H1 (cell line): ENCODE data around the gene CCDC136. TPM values are rescaled to one million over a fixed set of nuclear protein-coding genes. Genes with fewer than 3 reads are reported as not detected.

Source experiments
- CBX8 ChIP-seq: fragments of 300-800, 300-1000 bp; sonication (generic); IDR thresholded peaks from 2 replicates; pipeline ENCODE4 v1.7.1; 2016; ENCODE audit warnings: low read depth, low read length, borderline replicate concordance
- KDM1A ChIP-seq: fragments of 200-600, 300-600 bp; sonication (generic); IDR thresholded peaks from 2 replicates; pipeline ENCODE4 v1.7.1; 2016; ENCODE audit warnings: mild to moderate bottlenecking, low read length, borderline replicate concordance
- KDM4A ChIP-seq: IDR thresholded peaks from one replicate; pipeline ENCODE4 v1.7.1; 2012; ENCODE audit warnings: low read depth, mild to moderate bottlenecking, moderate library complexity, low read length, inconsistent platforms; ENCODE audit not compliant: severe bottlenecking
- NANOG ChIP-seq: IDR thresholded peaks from 2 replicates; pipeline ENCODE4 v1.6.1; 2011; ENCODE audit warnings: low read length, low read depth, mild to moderate bottlenecking, inconsistent platforms; ENCODE audit not compliant: insufficient read depth, poor library complexity, severe bottlenecking
- NRF1 ChIP-seq: IDR thresholded peaks from 2 replicates; pipeline ENCODE4 v1.6.1; 2011; ENCODE audit warnings: mild to moderate bottlenecking, low read depth, low read length, improper control_type of control experiment
- TEAD4 ChIP-seq: IDR thresholded peaks from 2 replicates; pipeline ENCODE4 v1.6.1; 2012; ENCODE audit warnings: low read depth, low read length, inconsistent platforms, mixed read lengths
- polyA plus RNA-seq, 7 experiments: library from polyadenylated mRNA; depleted of rRNA in 3 of 7; stranded (reverse) in 5 of 7; unstranded in 2 of 7; fragments of >200 nt in 5 of 7; fragments of 200-250 nt in 2 of 7; gene quantifications; 1 replicate in 5 of 7; 2 replicates in 1 of 7; 4 replicates in 1 of 7; pipeline versions ENCODE4 v1.2.1 to v1.2.3, GENCODE V29; 2011 to 2013; ENCODE audit warnings: missing spikeins in 2 of 7, mixed read lengths in 2 of 7
- total RNA-seq: library from RNA; stranded (reverse); fragmentation: NEBNext Ultra II Directional; extraction: Animal tissue kit (Norgen Biotek cat#: 25700); gene quantifications from 2 replicates; pipeline ENCODE4 v1.2.1, GENCODE V29; 2021
- TF ChIP-seq, protein P1 (sequence below): fragments of 300-600 bp; sonication (generic); IDR thresholded peaks from 2 replicates; pipeline ENCODE4 v1.7.1; 2012; ENCODE audit warnings: low read length, moderate library complexity, mild to moderate bottlenecking, inconsistent platforms; ENCODE audit not compliant: insufficient replicate concordance
- TF ChIP-seq, protein P2 (sequence below): IDR thresholded peaks from 2 replicates; pipeline ENCODE4 v1.6.1; 2012; ENCODE audit warnings: low read length, inconsistent platforms

Gene CCDC136
- total and polyA plus RNA-seq, 2 of the 8 experiments (the other 6 are each of a cell fraction or from before 2014, with no cell fraction given): 35.6 to 47.7 TPM

DNA sequence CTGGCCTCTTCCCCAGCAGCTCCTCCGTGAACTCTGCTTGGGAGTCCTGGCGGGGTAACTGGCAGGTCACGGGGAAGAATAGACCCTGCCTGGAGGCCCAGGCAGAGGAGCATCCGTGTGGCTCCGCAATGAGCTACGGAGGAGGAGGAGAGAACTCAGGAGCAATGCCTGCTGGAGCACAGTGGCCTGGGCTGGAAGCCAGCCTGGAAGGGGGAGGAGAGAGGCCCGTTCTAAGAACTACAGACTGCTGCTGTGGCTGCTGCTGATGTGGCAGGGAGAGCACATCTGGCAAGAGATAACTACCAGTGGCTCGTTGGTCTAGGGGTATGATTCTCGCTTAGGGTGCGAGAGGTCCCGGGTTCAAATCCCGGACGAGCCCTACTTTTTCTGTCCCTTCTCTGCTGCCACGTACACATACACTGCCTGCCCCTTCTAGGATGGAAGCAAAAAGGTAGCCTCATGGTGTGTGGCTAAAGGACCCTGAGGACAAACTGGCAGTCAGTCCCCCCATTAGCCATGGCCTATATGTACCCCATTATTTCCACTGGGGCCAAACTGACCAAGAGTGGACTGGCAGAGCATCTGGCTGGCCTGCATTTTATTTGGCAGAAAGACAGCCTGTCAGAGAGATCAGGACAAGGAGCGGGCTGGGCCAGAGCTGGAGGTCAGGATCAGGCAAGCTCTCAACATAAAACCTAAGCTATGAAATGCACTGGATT is 8.5 kb upstream of the CCDC136 start (continued):
- TF ChIP-seq, protein P1, sequence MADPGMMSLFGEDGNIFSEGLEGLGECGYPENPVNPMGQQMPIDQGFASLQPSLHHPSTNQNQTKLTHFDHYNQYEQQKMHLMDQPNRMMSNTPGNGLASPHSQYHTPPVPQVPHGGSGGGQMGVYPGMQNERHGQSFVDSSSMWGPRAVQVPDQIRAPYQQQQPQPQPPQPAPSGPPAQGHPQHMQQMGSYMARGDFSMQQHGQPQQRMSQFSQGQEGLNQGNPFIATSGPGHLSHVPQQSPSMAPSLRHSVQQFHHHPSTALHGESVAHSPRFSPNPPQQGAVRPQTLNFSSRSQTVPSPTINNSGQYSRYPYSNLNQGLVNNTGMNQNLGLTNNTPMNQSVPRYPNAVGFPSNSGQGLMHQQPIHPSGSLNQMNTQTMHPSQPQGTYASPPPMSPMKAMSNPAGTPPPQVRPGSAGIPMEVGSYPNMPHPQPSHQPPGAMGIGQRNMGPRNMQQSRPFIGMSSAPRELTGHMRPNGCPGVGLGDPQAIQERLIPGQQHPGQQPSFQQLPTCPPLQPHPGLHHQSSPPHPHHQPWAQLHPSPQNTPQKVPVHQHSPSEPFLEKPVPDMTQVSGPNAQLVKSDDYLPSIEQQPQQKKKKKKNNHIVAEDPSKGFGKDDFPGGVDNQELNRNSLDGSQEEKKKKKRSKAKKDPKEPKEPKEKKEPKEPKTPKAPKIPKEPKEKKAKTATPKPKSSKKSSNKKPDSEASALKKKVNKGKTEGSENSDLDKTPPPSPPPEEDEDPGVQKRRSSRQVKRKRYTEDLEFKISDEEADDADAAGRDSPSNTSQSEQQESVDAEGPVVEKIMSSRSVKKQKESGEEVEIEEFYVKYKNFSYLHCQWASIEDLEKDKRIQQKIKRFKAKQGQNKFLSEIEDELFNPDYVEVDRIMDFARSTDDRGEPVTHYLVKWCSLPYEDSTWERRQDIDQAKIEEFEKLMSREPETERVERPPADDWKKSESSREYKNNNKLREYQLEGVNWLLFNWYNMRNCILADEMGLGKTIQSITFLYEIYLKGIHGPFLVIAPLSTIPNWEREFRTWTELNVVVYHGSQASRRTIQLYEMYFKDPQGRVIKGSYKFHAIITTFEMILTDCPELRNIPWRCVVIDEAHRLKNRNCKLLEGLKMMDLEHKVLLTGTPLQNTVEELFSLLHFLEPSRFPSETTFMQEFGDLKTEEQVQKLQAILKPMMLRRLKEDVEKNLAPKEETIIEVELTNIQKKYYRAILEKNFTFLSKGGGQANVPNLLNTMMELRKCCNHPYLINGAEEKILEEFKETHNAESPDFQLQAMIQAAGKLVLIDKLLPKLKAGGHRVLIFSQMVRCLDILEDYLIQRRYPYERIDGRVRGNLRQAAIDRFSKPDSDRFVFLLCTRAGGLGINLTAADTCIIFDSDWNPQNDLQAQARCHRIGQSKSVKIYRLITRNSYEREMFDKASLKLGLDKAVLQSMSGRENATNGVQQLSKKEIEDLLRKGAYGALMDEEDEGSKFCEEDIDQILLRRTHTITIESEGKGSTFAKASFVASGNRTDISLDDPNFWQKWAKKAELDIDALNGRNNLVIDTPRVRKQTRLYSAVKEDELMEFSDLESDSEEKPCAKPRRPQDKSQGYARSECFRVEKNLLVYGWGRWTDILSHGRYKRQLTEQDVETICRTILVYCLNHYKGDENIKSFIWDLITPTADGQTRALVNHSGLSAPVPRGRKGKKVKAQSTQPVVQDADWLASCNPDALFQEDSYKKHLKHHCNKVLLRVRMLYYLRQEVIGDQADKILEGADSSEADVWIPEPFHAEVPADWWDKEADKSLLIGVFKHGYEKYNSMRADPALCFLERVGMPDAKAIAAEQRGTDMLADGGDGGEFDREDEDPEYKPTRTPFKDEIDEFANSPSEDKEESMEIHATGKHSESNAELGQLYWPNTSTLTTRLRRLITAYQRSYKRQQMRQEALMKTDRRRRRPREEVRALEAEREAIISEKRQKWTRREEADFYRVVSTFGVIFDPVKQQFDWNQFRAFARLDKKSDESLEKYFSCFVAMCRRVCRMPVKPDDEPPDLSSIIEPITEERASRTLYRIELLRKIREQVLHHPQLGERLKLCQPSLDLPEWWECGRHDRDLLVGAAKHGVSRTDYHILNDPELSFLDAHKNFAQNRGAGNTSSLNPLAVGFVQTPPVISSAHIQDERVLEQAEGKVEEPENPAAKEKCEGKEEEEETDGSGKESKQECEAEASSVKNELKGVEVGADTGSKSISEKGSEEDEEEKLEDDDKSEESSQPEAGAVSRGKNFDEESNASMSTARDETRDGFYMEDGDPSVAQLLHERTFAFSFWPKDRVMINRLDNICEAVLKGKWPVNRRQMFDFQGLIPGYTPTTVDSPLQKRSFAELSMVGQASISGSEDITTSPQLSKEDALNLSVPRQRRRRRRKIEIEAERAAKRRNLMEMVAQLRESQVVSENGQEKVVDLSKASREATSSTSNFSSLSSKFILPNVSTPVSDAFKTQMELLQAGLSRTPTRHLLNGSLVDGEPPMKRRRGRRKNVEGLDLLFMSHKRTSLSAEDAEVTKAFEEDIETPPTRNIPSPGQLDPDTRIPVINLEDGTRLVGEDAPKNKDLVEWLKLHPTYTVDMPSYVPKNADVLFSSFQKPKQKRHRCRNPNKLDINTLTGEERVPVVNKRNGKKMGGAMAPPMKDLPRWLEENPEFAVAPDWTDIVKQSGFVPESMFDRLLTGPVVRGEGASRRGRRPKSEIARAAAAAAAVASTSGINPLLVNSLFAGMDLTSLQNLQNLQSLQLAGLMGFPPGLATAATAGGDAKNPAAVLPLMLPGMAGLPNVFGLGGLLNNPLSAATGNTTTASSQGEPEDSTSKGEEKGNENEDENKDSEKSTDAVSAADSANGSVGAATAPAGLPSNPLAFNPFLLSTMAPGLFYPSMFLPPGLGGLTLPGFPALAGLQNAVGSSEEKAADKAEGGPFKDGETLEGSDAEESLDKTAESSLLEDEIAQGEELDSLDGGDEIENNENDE: no peak
- TF ChIP-seq KDM1A (peak; percentile 67; the same call in 1 of the 2 replicates), CBX8 (no peak), NRF1 (peak; percentile 38; the same call in 1 of the 2 replicates), KDM4A (peak; percentile 78), TEAD4 (peak; percentile 87), NANOG (peak; percentile 23)
- TF ChIP-seq, protein P2, sequence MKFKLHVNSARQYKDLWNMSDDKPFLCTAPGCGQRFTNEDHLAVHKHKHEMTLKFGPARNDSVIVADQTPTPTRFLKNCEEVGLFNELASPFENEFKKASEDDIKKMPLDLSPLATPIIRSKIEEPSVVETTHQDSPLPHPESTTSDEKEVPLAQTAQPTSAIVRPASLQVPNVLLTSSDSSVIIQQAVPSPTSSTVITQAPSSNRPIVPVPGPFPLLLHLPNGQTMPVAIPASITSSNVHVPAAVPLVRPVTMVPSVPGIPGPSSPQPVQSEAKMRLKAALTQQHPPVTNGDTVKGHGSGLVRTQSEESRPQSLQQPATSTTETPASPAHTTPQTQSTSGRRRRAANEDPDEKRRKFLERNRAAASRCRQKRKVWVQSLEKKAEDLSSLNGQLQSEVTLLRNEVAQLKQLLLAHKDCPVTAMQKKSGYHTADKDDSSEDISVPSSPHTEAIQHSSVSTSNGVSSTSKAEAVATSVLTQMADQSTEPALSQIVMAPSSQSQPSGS: peak; percentile 85
